Duodenal mucosa (tissue), 2 donors: Measurements from ENCODE around the gene PLPP7.

ENCODE experiments used
- H3K27ac ChIP-seq: one replicate; pipeline ENCODE4 v1.7.0; 2013; ENCODE audit warnings: low read depth, low read length
- H3K27me3 ChIP-seq, 2 donors: one replicate each; pipeline ENCODE4 v1.7.0; 2013; ENCODE audit warnings: low read length in 2 of 2, control low read depth in 1 of 2; ENCODE audit not compliant: insufficient read depth in 2 of 2, control insufficient read depth in 1 of 2
- H3K36me3 ChIP-seq, 2 donors: one replicate each; pipeline ENCODE4 v1.7.0; 2013; ENCODE audit warnings: low read length in 2 of 2, control low read depth in 1 of 2; ENCODE audit not compliant: insufficient read depth in 2 of 2, control insufficient read depth in 1 of 2
- H3K4me1 ChIP-seq, 2 donors: one replicate each; pipeline ENCODE4 v1.7.0; 2013; ENCODE audit warnings: low read length in 2 of 2, control low read depth in 1 of 2; ENCODE audit not compliant: insufficient read depth in 2 of 2, control insufficient read depth in 1 of 2
- H3K4me3 ChIP-seq, 2 donors: one replicate each; pipeline ENCODE4 v1.7.0; 2013; ENCODE audit warnings: low read length in 2 of 2, low read depth in 1 of 2
- H3K9ac ChIP-seq, 2 donors: one replicate each; pipeline ENCODE4 v1.7.0; 2013; ENCODE audit warnings: low read length in 2 of 2, low read depth in 1 of 2
- H3K9me3 ChIP-seq, 2 donors: one replicate each; pipeline ENCODE4 v1.7.0; 2013; ENCODE audit warnings: low read length in 2 of 2, control low read depth in 1 of 2; ENCODE audit not compliant: control insufficient read depth in 1 of 2

Gene PLPP7

GRCh38 chr9:131275332-131276093 is 14.0 kb upstream of the PLPP7 start:
- no peaks in the 10 kb centered on the region for H3K9me3 ChIP-seq
- peak overlapping the region; percentile 46 for H3K27ac ChIP-seq
- peak overlapping the region; percentile 44 to 71 for H3K9ac ChIP-seq
- H3K36me3 ChIP-seq, result no peaks in the 10 kb centered on the region
- peaks cover 12 to 18% of the 10 kb centered on the region in 2 donors for H3K4me1 ChIP-seq
- peaks cover 6 to 7% of the 10 kb centered on the region in 2 donors for H3K27me3 ChIP-seq
- peak overlapping the region; percentile 58 to 68 for H3K4me3 ChIP-seq

- H3K36me3 ChIP-seq, result no peaks in the 10 kb centered on the region
Observed at GRCh38 chr9:131276094-131276888, 13.2 kb upstream of the PLPP7 start, which contains the start of gene FAM78A. Gene FAM78A (minus strand): TSS chr9:131276510. CDS start chr9:131276179, 331 bp downstream.

GRCh38 chr9:131276891-131277286 is 12.6 kb upstream of the PLPP7 start:
- no peak overlapping the region for H3K9ac ChIP-seq
- peak overlapping the region; percentile 27 to 58 for H3K4me3 ChIP-seq
- peaks cover 13 to 15% of the 10 kb centered on the region in 2 donors for H3K27me3 ChIP-seq
- no peaks in the 10 kb centered on the region for H3K36me3 ChIP-seq
- H3K27ac ChIP-seq, result no peak overlapping the region
- peaks cover 6 to 13% of the 10 kb centered on the region in 2 donors for H3K4me1 ChIP-seq
- no peaks in the 10 kb centered on the region for H3K9me3 ChIP-seq

More at GRCh38 chr9:131276094-131276888, 13.2 kb upstream of the PLPP7 start, which contains the start of gene FAM78A:
- no peaks in the 10 kb centered on the region for H3K9me3 ChIP-seq
- H3K4me3 ChIP-seq, result peak within 1 kb of the TSS; percentile 58 to 68
- peaks cover 11 to 17% of the 10 kb centered on the region in 2 donors for H3K4me1 ChIP-seq
- peaks cover 9 to 11% of the 10 kb centered on the region in 2 donors for H3K27me3 ChIP-seq
- H3K27ac ChIP-seq, result peak within 1 kb of the TSS; percentile 46
- peak within 1 kb of the TSS; percentile 44 to 71 for H3K9ac ChIP-seq

- Histone ChIP-seq H3K36me3 (no peaks in the 10 kb centered on the region), H3K27ac (no peak overlapping the region), H3K9ac (no peak overlapping the region), H3K4me1 (peaks cover 6 to 13% of the 10 kb centered on the region in 2 donors), H3K9me3 (no peaks in the 10 kb centered on the region), H3K27me3 (peaks cover 18 to 21% of the 10 kb centered on the region in 2 donors), H3K4me3 (peak overlapping the region; percentile 27 to 55)
Observed at GRCh38 chr9:131277287-131277909, 12.1 kb upstream of the PLPP7 start.

GRCh38 chr9:131277910-131278701 is 11.4 kb upstream of the PLPP7 start:
- Histone ChIP-seq H3K9ac (no peak overlapping the region), H3K27me3 (peaks cover 20 to 22% of the 10 kb centered on the region in 2 donors), H3K36me3 (no peaks in the 10 kb centered on the region), H3K4me1 (peaks cover 6 to 12% of the 10 kb centered on the region in 2 donors), H3K4me3 (peak overlapping the region; percentile 35 to 55), H3K9me3 (no peaks in the 10 kb centered on the region), H3K27ac (no peak overlapping the region)

GRCh38 chr9:131278702-131279111 is 10.8 kb upstream of the PLPP7 start:
- no peaks in the 10 kb centered on the region for H3K36me3 ChIP-seq
- no peak overlapping the region for H3K9ac ChIP-seq
- H3K4me3 ChIP-seq, result no peak overlapping the region
- H3K27ac ChIP-seq, result no peak overlapping the region
- H3K4me1 ChIP-seq, result peaks cover 6 to 9% of the 10 kb centered on the region in 2 donors
- no peaks in the 10 kb centered on the region for H3K9me3 ChIP-seq
- H3K27me3 ChIP-seq, result peaks cover 22 to 25% of the 10 kb centered on the region in 2 donors

- Histone ChIP-seq H3K4me3 (no peak overlapping the region), H3K27me3 (peaks cover 22 to 25% of the 10 kb centered on the region in 2 donors), H3K27ac (no peak overlapping the region), H3K9me3 (no peaks in the 10 kb centered on the region), H3K9ac (no peak overlapping the region), H3K4me1 (peaks cover 6 to 9% of the 10 kb centered on the region in 2 donors), H3K36me3 (no peaks in the 10 kb centered on the region)
Observed at GRCh38 chr9:131279196-131279862, 10.2 kb upstream of the PLPP7 start.

- H3K4me1 ChIP-seq, result peaks cover 6 to 9% of the 10 kb centered on the region in 2 donors
- H3K9ac ChIP-seq, result no peak overlapping the region
- H3K27me3 ChIP-seq, result peaks cover 22 to 25% of the 10 kb centered on the region in 2 donors
- no peak overlapping the region for H3K27ac ChIP-seq
- no peak overlapping the region for H3K4me3 ChIP-seq
- no peaks in the 10 kb centered on the region for H3K9me3 ChIP-seq
- H3K36me3 ChIP-seq, result no peaks in the 10 kb centered on the region
Observed at GRCh38 chr9:131279863-131280570, 9.5 kb upstream of the PLPP7 start.
